Measurements from ENCODE around the gene AKAP14.
A peak's percentile ranks its signal among the peaks of the same experiment; 100 is the strongest.
"Not testable (repeated sequence)": the region's sequence is repeated elsewhere in the genome, so short reads cannot be mapped to it uniquely, and the experiment has no call there.

Gene AKAP14

GRCh38 chrX:119895843-119896326 lies at the start of gene AKAP14:
Gene AKAP14 (plus strand): TSS chrX:119895893. CDS start chrX:119903224, 7,331 bp downstream.
- no peak for DNase-seq

DNA sequence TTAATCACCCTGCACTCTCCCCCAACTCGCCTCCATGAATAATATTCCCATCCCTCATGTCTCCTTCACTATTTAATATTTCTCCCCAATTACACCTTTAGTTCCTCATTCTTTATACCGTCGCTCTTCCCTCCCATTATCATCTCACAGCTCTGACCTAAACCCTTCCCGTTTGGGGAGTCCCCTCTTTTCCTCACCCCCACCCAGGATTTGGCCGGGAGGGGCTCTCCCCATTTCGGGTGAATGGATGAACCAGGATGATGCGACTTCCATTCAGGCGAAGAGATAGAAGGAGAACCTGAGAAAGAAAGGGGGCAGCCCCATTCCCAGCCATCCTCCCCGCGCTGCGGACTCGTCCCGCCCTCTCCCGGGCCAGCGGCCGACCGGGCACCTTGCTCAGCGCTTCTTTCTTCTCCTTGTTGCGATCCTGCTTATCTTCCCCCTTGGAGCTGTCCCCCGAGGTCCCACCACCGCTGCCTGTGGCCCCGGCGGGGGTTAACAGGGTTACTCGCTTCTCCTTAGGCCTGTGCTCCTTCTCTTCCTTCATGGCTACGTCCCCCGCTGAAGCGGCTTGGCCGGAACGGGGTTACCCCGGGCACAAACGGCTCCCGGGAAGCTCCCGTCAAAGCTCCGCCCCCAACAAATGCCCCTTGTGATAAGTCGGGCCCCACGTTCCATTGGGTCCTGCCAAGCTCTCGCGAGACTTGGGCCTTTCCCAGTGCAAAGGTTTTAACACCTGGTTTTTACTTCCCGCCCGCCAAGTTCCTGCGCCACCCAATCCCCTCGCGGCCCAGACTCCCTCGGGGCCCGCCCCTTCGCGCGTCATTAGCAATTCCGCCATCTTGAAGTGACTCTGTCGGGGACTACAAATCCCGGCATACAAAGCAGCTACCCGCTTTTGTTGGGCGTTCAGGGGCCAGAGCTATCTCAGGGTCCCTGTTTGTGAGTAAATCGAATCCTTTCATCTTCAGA lies 43.0 kb upstream of the AKAP14 start, which contains the start of gene UPF3B:
TSS of gene UPF3B (minus strand) at position 582 of the 972 bp plus-strand sequence. CDS start at position 547, 35 bp downstream.
- peak; percentile 88 to 92 for DNase-seq

GRCh38 chrX:119853444-119853843 lies 42.2 kb upstream of the AKAP14 start:
- DNase-seq: no peak

DNA sequence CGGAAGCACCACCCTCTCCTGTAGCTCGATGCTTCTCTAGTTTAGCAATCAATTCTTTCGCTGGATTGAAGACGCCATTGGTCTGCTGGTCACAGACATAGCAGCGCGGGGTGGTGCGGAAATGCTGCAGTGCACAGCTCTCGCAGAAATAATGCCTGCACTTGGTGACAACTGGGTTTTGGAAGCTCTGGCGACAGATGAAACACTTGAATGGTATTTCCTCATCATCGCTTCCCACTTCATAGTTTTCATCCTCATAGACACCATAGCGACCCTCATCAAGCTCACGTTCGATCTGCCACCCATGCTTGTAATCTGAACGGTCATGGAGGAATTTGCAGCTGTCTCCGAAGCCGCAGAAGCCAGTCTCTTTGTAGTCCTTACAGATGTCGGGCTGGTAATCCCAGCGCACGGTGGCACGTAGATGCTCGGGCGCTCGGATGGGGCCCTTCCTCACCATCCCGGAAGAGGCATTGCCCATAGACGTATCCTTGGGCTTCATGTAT lies 25.0 kb upstream of the AKAP14 start:
- peak in 1 of 2 experiments; percentile 22 for DNase-seq

GRCh38 chrX:119871245-119871598 lies 24.5 kb upstream of the AKAP14 start:
- no peak for DNase-seq

DNA sequence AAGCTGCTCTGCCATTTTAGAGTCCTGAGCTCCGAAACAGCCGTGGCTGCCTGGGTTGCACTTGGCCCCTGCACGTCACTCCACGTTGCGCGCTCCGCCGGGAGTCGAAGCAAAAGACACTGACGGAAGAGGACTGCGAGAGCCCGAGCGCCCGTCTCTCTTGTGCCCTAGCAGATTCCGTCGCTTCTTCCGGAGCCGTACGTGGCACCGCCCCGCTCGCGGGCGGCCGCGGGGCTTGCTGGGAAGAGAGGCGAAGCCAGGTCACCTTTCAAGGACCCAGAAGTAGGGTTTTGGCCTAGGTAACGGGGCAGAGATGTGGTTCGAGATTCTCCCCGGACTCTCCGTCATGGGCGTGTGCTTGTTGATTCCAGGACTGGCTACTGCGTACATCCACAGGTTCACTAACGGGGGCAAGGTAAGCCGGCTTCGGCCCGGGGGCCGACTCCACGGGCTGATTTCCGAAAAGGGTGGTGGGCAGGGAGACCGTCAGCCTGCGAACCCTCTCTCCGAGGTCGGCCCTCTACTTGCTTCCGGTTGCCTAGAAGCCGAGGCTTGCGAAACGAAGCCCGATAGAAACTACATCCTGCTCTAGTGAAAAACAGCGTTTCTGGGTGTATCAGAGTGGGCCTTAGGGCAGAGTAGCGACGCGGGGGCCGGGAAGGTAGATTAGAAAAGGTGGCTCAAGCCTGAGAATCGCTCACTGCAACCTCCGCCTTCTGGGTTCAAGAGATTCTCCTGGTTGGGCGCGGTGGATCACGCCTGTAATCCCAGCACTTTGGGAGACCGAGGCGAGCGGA lies 23.9 kb upstream of the AKAP14 start, which contains the start of the genes NDUFA1 and RNF113A:
TSS of gene NDUFA1 (plus strand) at position 234 of the 797 bp plus-strand sequence. CDS start at position 314, 80 bp downstream.
TSS of gene RNF113A (minus strand) at position 135 of the 797 bp plus-strand sequence. CDS start at position 15, 120 bp downstream.
- peak; percentile 68 to 80 for DNase-seq

- no peak for DNase-seq
Observed at GRCh38 chrX:119878740-119879139, 17.0 kb upstream of the AKAP14 start.

- no peak for DNase-seq
Observed at GRCh38 chrX:119880076-119880475, 15.6 kb upstream of the AKAP14 start.

GRCh38 chrX:119880552-119881437 lies 14.9 kb upstream of the AKAP14 start:
- peak; percentile 48 to 54 for DNase-seq

DNA sequence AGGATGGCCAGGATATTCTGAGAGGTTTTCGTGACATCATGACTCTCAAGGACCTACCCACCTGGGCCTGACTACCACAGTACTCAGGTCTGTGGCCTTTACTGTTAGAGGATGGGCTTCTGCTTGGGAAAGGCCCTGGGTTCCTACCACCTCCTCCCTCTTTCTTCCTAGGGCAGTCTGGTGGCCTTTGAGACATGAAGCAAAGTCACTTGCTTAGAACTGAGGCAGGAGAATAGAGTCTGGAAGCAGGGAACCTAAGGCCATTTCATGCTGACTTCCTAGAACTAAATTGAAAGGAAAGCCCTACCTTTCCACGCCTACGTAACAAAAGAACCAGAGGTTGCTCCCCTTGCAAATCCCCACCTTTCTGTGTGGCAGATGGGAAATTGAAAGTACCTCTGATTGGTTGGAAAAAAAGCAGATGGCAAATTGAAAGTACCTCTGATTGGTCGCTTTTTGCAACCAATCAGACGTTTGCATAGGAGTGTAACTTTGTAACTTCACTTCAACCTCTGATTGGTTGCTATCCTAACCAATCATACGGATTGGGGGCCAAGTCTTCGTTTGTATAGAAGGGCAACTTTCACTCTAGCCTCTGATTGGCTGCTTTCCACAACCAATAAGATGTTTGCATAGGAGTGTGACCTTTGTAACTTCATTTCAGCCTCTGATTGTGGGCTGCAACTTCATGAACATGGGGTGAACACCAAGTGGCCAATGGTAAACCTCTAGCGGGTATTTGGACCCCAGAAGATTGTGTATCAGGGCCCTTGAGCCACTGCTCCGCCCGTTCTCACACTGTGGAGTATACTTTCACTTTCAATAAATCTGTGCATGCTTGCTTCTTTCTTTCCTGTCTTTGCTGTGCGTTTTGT lies 9.9 kb upstream of the AKAP14 start:
- DNase-seq: no peak

DNA sequence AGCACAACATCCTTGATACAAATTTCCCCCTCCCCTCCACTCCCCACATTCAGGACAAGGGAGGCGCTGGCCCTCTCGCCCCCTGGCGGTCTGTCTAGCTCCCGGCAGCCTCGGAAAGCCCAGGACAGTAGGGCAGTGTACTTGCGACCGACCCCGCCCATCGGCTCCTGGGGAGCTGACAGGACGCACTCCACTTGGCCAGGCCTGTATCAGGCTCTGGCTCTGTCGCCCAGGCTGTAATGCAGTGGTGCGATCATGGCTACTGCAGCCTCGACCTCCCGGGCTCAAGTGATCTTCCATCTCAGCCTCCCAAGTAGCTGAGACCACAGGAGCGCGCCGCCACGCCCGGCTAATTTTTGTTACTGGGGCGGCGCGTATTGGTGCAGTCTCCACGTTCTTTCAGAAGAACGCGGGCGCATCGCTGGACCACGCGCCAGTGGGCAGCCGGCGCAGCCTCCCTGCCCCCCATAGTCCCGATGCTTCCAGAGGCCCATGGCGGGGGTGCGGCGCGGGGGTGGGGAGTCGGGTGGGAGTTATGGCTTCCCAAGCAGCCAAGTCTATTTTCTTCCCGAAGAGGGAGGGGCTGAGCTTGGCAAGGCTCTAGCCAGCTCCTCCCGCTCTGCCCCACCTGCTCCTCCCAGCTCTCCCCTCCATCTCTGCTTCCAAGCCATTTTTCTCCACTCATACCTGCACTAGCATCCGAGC lies 7.8 kb upstream of the AKAP14 start:
- DNase-seq: no peak

GRCh38 chrX:119890626-119891025 lies 5.1 kb upstream of the AKAP14 start:
- not testable (repeated sequence) for DNase-seq

DNA sequence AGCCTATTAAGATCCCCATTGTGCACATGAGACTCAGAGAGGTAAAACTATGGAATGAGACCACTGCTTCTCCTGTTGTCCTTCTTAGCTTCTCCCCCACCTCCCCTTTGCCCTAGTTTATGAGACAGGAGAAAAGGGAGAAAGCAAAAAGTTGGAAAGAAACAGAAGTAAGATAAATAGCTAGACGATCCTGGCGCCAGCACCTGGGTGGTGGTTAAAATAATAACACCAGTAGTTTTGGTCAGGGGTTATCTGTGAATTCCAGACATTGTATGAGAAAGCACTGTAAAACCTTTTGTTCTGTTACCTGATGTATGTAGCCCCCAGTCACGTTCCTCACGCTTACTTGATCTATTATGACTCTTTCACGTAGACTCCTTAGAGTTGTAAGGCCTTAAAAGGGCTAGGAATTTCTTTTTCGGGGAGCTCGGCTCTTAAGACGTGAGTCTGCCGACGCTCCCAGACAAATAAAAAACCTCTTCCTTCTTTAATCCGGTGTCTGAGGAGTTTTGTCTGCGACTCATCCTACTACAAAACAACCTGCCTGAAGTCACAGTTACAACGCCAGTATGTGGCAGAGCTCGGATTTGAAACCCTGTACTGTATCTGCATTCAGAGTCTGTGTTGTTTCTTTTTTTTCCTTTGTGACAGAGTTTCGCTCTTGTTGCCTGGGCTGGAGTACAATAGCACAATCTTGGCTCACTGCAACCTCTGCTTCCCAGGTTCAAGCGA lies 3.6 kb upstream of the AKAP14 start:
- not testable (repeated sequence) for DNase-seq

DNA sequence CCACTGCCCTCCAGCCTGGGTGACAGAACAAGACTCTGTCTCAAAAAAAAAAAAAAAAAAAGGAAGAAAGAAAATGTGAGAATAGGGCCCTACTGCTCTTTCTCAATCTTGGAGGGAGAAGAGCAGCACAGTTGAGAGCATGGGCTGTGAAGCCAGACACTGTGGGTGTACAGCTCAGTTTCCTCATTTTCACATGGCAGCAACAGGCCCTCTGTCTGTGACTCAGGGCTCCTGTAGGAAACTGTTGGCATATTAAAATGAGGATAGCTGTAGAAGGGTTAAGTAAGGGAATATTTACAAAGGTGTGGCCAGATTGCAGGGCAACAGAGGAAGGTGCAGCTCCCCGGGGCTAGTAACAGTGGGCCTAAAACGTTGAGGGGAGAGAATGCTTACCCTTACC lies 3.4 kb downstream of the AKAP14 start:
- DNase-seq: no peak

GRCh38 chrX:119900976-119901375 lies 5.3 kb downstream of the AKAP14 start:
- no peak for DNase-seq

- no peak for DNase-seq
Observed at GRCh38 chrX:119916310-119916709, 20.6 kb downstream of the AKAP14 start.

- no peak for DNase-seq
Observed at GRCh38 chrX:119917877-119918276, 22.2 kb downstream of the AKAP14 start.

GRCh38 chrX:119919835-119920585 lies 24.3 kb downstream of the AKAP14 start:
- DNase-seq: no peak

DNA sequence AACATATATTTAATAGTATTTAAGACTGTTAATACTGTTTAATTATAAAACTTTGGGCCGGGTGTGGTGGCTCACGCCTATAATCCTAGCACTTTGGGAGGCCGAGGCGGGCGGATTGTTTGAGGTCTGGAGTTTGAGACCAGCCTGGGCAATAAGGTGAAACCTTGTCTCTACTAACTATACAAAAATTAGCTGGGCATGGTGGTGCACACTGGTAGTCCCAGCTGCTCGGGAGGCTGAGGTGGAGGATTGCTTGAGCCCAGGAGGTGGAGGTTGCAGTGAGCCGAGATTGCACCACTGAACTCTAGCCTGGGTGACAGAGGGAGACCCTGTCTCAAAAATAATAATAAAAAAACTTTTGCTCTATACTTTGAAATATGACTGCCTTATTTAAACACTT lies 26.7 kb downstream of the AKAP14 start:
- not testable (repeated sequence) for DNase-seq
